Stimulated activated CD4-positive, alpha-beta T cell treated with anti-CD3 and anti-CD28 coated beads, Interleukin-15, amount 100 ng/mL, for 48 hours (primary cell): ENCODE results near the gene ZNF182.
"Not testable (repeated sequence)": the region's sequence is repeated elsewhere in the genome, so short reads cannot be mapped to it uniquely, and the experiment has no call there.

ENCODE experiments used
- DNase-seq, 2 donors: peaks; one replicate each; pipeline ENCODE4 v3.0.0-alpha.2; 2020; ENCODE audit warnings: low read depth in 2 of 2

The ZNF182 gene

GRCh38 chrX:48003758-48004457 is at the start of gene ZNF182:
Gene ZNF182, minus strand, starts transcription at chrX:48003989. Its CDS starts 1,380 bp downstream, at chrX:48002609.
- DNase-seq = peak; percentile 84

DNA sequence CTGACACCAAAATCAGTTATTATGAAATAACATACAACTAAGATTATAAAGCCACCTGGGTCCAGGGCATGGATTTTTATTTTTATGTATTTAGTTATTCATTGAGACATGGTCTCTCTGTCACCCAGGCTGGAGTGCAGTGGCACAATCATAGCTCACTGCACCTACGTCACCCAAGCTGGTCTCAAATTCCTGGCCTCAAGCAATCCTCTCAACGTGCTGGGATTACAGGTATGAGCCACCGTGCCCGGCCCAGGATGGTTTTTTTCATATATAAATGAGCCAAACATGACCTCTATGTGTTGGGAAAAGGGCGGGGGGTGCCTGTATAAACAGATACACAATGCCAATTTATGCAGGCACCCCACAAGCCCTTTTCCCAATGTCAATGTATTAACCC is 43.1 kb upstream of the ZNF182 start:
- no peak for DNase-seq

GRCh38 chrX:48045410-48046311 is 41.9 kb upstream of the ZNF182 start:
- no peak for DNase-seq

DNA sequence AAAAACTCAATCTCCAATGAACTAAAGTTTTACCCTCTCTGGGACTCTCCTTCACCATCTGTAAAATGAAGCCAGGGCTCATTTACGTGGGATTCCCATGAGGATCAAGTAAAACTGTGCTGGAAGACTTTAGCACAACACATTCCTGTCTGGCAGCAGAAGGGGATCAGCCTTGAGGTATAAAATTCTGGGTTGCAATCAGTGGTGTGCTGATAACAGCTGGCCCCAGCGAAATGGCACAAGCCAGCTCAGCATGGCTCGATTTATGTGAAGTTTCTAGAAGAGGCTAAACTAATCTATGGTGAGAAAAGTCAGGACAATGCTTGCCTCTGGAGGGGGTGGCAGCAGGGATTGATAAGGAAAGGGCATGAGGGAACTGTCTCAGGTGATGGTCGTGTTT is 39.3 kb upstream of the ZNF182 start:
- DNase-seq = no peak

- DNase-seq = no peak
Measured at GRCh38 chrX:48035891-48036290, 32.1 kb upstream of the ZNF182 start.

GRCh38 chrX:48030641-48031173 is 26.9 kb upstream of the ZNF182 start:
- not testable (repeated sequence) for DNase-seq

DNA sequence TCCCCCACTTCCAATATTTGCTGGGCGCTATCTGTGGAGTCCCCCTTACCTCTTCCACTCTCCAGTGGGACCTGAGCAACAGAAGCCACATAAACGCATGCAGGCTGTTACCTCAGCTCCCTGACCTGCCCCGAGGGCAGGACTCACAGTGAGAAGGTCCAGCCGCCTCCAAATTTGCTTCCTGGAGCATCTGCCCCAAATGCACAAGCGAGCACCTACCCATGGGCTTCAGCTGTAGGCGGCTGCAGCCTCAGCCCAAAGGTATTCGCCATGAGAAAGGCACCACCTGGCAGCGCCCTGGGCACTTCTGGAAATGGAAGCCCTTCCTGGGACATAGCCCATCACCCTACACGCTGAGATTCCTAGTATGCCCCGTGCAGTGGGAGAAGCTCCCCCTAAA is 26.4 kb upstream of the ZNF182 start:
- no peak for DNase-seq

- no peak for DNase-seq
Measured at GRCh38 chrX:48028091-48028490, 24.3 kb upstream of the ZNF182 start.

DNA sequence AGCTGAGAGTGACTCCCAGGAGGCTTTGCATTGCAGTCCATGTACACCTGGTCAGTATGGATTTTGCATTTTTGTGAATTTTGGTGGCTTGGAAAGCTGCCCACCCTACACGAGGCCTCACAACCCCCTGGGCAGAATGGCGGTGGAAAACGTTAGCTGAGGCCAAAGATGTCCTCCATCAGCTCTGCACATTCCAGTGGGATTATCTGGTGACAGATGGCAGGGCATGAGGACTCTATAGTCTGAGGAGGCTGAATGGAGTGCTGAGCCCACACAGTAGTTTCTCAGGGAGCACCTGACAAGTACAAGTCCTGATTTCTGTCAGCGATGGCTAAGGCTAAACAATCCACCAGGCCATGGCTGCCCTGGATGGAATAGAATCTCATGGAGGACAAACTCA is 23.8 kb upstream of the ZNF182 start:
- DNase-seq = not testable (repeated sequence)

DNA sequence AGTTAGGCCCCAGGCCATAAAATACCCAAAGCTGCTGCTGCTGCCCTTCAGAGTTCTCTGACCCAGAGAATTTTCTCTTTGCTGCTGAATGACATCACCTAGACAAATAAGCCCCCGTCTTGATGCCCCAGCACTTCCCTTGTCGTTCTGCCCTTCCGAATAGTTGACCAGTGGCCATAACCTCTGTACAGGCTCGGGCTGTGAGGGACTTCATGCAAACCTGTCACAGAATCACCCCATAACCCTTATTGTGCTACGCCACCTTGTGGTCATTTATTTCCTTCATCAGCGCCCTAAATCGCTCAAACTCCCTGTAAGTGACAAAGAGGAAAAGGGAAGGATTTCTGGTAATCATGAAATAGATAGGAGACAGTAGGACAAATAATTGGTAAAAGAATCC is 21.8 kb upstream of the ZNF182 start:
- DNase-seq = peak in 1 of 2 donors; percentile 37

- no peak for DNase-seq
Measured at GRCh38 chrX:48022738-48023137, 18.9 kb upstream of the ZNF182 start.

DNA sequence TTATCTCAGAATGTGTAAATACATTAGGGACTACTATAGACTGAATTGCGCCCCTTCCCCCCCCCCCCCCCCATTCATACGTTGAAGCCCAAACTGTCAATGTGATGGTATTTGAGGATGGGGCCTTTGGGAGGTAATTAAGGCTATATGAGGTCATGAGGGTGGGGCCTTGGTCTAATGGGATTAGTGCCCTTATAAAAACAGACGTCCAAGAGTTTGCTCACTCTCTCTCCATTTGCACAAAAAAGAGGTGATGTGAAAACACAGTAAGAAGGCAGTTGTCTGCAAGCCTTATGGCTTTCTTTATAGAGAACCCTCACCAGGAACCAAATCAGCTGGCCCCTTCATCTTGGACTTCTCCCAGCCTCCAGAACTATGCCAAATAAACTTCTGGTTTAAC is 18.3 kb upstream of the ZNF182 start:
- DNase-seq = no peak

DNA sequence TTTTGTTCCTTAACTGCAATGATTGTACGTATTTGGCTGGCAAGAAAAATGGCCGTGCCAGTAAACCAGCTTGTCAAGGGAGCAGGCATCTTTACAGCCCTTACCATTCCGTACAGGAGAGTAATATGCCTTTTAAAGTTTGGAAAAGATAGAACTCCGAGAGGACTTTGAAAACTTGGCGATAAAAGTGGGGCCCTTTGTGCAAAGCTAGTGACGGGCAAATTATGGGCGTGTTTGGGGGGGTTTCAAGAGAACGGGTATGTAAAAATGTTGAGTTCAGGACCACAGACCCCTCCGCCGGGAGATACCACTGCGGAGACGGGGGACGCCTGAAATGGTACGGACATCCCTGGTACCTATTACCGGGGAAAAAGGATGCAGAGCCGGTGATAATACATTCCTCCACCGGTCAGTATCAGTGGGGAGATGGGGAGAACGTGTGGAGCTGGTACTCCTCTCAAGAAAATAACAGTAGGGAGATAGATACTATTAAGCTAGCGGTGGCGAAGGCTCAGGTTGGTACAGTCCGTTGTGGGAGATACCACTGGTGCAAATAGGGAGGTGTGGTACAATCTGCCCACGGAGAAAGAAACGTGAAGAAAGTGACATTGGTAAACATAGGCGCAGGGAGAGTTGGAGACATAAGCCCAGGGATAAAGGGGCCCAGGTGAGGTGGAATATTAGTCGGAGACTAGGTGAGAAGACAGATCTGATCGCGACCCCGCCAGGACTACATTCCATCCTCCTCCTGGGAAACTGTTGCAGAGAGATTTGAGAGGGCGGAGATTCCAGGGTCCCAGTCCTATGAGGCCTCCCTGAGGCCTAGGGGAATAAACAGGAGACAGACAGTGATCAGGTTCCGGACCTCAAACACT is 17.5 kb upstream of the ZNF182 start:
- DNase-seq = peak; percentile 56 to 64

DNA sequence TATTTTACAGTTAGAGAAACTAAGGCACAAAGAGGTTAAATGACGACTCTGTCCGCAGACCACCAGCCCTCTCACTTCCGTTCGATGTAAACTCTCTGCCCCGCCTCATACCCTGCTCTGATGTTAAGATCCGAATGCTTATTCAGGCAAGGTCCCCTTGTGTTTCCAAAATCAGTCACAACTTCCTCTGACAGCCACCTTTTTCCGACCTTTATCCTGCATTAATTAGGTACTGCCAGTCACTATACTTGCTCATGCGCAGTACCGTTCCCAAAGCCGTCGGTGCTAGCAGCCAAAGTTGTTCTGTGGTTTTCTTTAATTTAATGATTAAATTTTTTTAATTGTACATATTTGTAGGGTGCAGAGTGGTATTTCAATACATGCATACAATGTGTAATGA is 16.7 kb upstream of the ZNF182 start:
- not testable (repeated sequence) for DNase-seq

GRCh38 chrX:48019892-48020291 is 16.1 kb upstream of the ZNF182 start:
- DNase-seq = not testable (repeated sequence)

DNA sequence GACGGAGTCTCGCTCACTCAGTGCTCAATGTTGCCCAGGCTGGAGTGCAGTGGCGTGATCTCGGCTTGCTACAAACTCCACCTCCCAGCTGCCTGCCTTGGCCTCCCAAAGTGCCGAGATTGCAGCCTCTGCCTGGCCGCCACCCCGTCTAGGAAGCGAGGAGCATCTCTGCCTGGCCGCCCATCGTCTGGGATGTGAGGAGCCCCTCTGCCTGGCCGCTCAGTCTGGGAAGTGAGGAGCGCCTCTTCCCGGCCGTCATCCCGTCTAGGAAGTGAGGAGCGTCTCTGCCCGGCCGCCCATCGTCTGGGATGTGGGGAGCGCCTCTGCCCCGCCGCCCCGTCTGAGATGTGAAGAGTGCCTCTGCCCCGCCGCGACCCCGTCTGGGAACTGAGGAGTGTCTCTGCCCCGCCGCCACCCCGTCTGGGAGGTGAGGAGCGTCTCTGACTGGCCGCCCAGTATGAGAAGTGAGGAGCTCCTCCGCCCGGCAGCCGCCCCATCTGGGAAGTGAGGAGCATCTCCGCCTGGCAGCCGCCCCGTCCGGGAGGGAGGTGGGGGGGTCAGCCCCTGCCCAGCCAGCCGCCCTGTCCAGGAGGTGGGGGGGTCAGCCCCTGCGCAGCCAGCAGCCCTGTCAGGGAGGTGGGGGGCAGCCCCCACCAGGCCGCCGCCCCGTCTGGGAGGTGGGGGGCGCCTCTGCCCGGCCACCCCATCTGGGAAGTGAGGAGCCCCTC is 13.0 kb upstream of the ZNF182 start:
- not testable (repeated sequence) for DNase-seq

DNA sequence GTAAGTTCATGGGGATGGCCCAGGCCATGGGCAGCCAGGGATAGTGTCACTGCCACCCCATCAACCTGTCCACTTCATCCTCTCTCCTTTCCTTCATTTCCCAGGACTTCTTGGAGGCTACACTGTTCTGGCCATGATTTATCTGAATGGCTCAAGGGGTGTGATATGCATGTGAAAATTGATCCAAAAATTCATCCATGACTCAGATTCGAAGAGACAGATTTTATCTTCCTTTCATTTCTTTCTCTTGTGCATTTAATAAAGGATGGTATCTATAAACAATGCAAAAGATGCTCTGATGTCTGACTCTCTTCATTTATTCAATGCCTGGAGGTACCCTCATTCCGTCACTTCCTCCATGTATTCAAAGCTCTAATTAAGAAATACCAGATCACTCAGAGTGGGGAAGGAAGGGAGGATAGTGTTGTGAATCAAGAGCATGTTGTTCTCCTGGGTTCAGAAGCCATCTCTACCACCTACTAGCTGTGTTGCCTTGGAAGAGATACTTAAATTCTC is 5.7 kb upstream of the ZNF182 start:
- not testable (repeated sequence) for DNase-seq

- not testable (repeated sequence) for DNase-seq
Measured at GRCh38 chrX:48006688-48007087, 2.9 kb upstream of the ZNF182 start, which contains the start of gene SPACA5. Gene SPACA5, plus strand, starts transcription at chrX:48006988. Its CDS starts 815 bp downstream, at chrX:48007803.

DNA sequence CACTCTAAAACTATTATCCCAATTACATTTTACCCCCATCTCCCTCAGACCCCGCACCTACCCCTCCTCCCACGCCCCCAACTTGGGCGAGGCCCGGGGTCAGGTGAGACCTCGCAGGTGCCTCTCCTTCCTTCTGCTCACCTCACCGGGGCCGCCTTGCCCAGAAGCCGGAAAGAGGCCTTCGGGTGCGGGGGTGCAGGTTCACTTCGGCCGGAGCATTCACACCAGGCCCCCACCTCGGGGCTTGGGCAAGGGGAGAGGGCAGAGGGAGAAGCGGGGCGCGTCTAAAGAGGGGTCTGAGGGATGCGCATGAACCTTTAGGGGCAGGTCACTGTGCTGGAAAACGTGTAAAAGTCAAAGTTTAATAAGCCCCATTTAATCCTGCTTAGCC is 427 bp downstream of the ZNF182 start:
- DNase-seq = no peak

GRCh38 chrX:48002929-48003328 is 860 bp downstream of the ZNF182 start:
- no peak for DNase-seq

DNA sequence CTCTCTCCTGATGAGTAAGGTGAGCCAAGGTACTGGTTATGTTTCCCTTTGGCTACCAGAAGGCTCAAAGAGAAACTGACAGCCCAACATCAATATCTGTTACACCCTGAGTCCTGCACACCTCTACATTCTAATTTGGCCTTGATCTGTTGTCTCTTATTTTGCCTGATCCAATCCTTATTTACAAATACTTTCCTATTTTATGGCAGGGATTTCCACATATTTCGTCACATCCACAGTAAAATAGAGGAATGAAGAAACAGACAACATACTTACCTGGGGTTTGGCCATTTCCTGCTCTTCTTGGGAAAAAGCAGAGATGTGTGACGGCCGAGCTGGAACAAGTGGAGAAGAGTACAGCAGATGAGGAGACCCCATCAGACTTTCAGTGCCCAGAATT is 1.5 kb downstream of the ZNF182 start:
- no peak for DNase-seq
